DND-41 (cell line): Measurements from ENCODE around the gene ADAMTS3.
A peak's percentile ranks its signal among the peaks of the same experiment; 100 is the strongest.

Experiments used
- ATAC-seq: fragments of 200-7000 bp; cut with Tn5 transposase; 3 replicates; pipeline ENCODE4 v1.9.1; 2021; ENCODE audit warnings: low read depth; ENCODE audit not compliant: insufficient read depth
- DNase-seq: peaks from one replicate; pipeline ENCODE4 v3.0.0-alpha.2; 2020
- H2AFZ ChIP-seq: 2 replicates; pipeline ENCODE4 v1.6.0; 2012; ENCODE audit warnings: low read depth, low read length
- H3K27ac ChIP-seq: 2 replicates; pipeline ENCODE4 v1.5.1; 2012; ENCODE audit warnings: low read length, inconsistent platforms
- H3K27me3 ChIP-seq: fragments of 200-600 bp; sonication (generic); 2 replicates; pipeline ENCODE4 v1.6.0; 2012; ENCODE audit warnings: low read length, mild to moderate bottlenecking, inconsistent platforms; ENCODE audit not compliant: insufficient read depth, poor library complexity
- H3K36me3 ChIP-seq: 2 replicates; pipeline ENCODE4 v1.5.1; 2012; ENCODE audit warnings: low read length, inconsistent platforms; ENCODE audit not compliant: insufficient read depth
- H3K4me1 ChIP-seq: 2 replicates; pipeline ENCODE4 v1.5.1; 2012; ENCODE audit warnings: mild to moderate bottlenecking, low read length; ENCODE audit not compliant: insufficient read depth
- H3K4me2 ChIP-seq: 2 replicates; pipeline ENCODE4 v1.6.0; 2012; ENCODE audit warnings: mild to moderate bottlenecking, moderate library complexity, low read length, inconsistent platforms; ENCODE audit not compliant: insufficient read depth
- H3K4me3 ChIP-seq, 2 experiments: fragments of 200-600 bp in 1 of 2; shearing (Covaris generic) in 1 of 2; 2 replicates each; pipeline ENCODE4 v1.5.1; 2012 to 2016; ENCODE audit warnings: inconsistent platforms in 2 of 2, low read length in 2 of 2, mild to moderate bottlenecking in 2 of 2, low read depth in 1 of 2, moderate library complexity in 1 of 2
- H3K79me2 ChIP-seq: 2 replicates; pipeline ENCODE4 v1.6.0; 2012; ENCODE audit warnings: low read length, inconsistent platforms; ENCODE audit not compliant: insufficient read depth
- H3K9ac ChIP-seq: 2 replicates; pipeline ENCODE4 v1.6.0; 2012; ENCODE audit warnings: low read depth, mild to moderate bottlenecking, inconsistent platforms, low read length, moderate library complexity
- H3K9me3 ChIP-seq: 2 replicates; pipeline ENCODE4 v1.5.1; 2012; ENCODE audit warnings: low read length, moderate library complexity, mild to moderate bottlenecking, inconsistent platforms; ENCODE audit not compliant: insufficient read depth, severe bottlenecking
- H4K20me1 ChIP-seq: 2 replicates; pipeline ENCODE4 v1.6.0; 2012; ENCODE audit warnings: low read length; ENCODE audit not compliant: insufficient read depth
- EZH2 ChIP-seq: IDR thresholded peaks from 3 replicates; pipeline ENCODE4 v1.6.1; 2012; ENCODE audit warnings: borderline replicate concordance, low read depth, mild to moderate bottlenecking, moderate library complexity, low read length, inconsistent platforms; ENCODE audit not compliant: severe bottlenecking
- TF ChIP-seq, protein P1 (sequence below): IDR thresholded peaks from 2 replicates; pipeline ENCODE4 v1.5.1; 2012; ENCODE audit warnings: borderline replicate concordance, low read length, moderate library complexity, mild to moderate bottlenecking; ENCODE audit not compliant: poor library complexity, severe bottlenecking; ENCODE audit errors: extremely low read depth

ADAMTS3 gene

DNA sequence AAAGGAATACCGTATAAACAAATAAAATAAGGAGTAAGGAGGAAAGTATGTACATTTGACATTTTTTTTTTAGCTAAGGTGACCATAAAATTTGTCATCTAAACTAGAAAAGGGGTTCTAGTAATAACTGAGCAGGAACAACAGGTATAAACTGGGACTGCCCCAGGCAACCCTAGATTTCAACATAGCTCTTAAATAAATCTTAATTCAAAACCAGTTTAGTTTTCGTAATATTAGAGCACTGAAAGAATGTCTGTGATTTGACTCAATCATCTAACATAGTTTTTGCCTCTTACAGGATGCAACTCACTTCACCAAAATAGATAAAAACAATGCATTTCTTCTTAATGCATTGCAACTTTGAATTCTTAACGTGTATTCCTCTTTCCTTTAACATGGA lies 257.7 kb downstream of the ADAMTS3 start:
- ATAC-seq (no peak), DNase-seq (no peak)
- no peak overlapping the region for H3K4me2 ChIP-seq
- no peak overlapping the region for H3K9ac ChIP-seq
- H4K20me1 ChIP-seq = no peaks in the 10 kb centered on the region
- H3K4me3 ChIP-seq = no peak overlapping the region
- H3K4me1 ChIP-seq = no peaks in the 10 kb centered on the region
- H3K36me3 ChIP-seq = no peaks in the 10 kb centered on the region
- H3K9me3 ChIP-seq = no peaks in the 10 kb centered on the region
- H3K79me2 ChIP-seq = no peaks in the 10 kb centered on the region
- TF ChIP-seq EZH2 = no peak
- TF ChIP-seq, protein P1, sequence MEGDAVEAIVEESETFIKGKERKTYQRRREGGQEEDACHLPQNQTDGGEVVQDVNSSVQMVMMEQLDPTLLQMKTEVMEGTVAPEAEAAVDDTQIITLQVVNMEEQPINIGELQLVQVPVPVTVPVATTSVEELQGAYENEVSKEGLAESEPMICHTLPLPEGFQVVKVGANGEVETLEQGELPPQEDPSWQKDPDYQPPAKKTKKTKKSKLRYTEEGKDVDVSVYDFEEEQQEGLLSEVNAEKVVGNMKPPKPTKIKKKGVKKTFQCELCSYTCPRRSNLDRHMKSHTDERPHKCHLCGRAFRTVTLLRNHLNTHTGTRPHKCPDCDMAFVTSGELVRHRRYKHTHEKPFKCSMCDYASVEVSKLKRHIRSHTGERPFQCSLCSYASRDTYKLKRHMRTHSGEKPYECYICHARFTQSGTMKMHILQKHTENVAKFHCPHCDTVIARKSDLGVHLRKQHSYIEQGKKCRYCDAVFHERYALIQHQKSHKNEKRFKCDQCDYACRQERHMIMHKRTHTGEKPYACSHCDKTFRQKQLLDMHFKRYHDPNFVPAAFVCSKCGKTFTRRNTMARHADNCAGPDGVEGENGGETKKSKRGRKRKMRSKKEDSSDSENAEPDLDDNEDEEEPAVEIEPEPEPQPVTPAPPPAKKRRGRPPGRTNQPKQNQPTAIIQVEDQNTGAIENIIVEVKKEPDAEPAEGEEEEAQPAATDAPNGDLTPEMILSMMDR = no peak
- H3K27me3 ChIP-seq = no peaks in the 10 kb centered on the region
- H2AFZ ChIP-seq = no peak overlapping the region
- H3K27ac ChIP-seq = no peak overlapping the region

DNA sequence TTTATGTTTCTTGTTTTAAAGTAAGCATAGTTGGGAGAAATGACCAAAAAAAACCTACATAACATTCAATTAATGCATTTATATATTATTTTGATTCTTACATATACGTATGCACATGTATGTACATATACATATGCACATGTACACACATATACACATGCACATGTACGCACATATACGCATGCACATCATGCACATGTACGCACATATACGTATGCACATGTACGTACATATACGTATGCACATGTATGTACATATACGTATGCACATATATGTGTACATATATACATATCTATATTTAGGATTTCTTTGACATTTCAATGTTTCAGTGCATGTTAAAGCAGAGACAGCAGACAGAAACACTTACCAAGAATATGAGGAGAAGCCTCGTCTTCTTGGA lies 263.4 kb downstream of the ADAMTS3 start:
- no peak for TF ChIP-seq EZH2
- TF ChIP-seq, protein P1 = no peak
- Histone ChIP-seq H3K27ac (no peak overlapping the region), H3K9ac (no peak overlapping the region), H3K9me3 (no peaks in the 10 kb centered on the region), H3K36me3 (no peaks in the 10 kb centered on the region), H3K79me2 (no peaks in the 10 kb centered on the region), H4K20me1 (no peaks in the 10 kb centered on the region), H3K27me3 (no peaks in the 10 kb centered on the region), H3K4me3 (no peak overlapping the region), H3K4me1 (no peaks in the 10 kb centered on the region), H2AFZ (no peak overlapping the region), H3K4me2 (no peak overlapping the region)
- ATAC-seq = no peak
- no peak for DNase-seq

GRCh38 chr4:72305080-72305479 lies 263.9 kb downstream of the ADAMTS3 start:
- no peaks in the 10 kb centered on the region for H3K36me3 ChIP-seq
- no peak overlapping the region for H3K4me2 ChIP-seq
- DNase-seq = no peak
- H3K9me3 ChIP-seq = no peaks in the 10 kb centered on the region
- H3K9ac ChIP-seq = no peak overlapping the region
- H4K20me1 ChIP-seq = no peaks in the 10 kb centered on the region
- H3K79me2 ChIP-seq = no peaks in the 10 kb centered on the region
- H3K27me3 ChIP-seq = no peaks in the 10 kb centered on the region
- no peak overlapping the region for H2AFZ ChIP-seq
- no peak overlapping the region for H3K4me3 ChIP-seq
- no peak for ATAC-seq
- H3K27ac ChIP-seq = no peak overlapping the region
- no peak for TF ChIP-seq EZH2
- TF ChIP-seq, protein P1 = no peak
- H3K4me1 ChIP-seq = no peaks in the 10 kb centered on the region

DNA sequence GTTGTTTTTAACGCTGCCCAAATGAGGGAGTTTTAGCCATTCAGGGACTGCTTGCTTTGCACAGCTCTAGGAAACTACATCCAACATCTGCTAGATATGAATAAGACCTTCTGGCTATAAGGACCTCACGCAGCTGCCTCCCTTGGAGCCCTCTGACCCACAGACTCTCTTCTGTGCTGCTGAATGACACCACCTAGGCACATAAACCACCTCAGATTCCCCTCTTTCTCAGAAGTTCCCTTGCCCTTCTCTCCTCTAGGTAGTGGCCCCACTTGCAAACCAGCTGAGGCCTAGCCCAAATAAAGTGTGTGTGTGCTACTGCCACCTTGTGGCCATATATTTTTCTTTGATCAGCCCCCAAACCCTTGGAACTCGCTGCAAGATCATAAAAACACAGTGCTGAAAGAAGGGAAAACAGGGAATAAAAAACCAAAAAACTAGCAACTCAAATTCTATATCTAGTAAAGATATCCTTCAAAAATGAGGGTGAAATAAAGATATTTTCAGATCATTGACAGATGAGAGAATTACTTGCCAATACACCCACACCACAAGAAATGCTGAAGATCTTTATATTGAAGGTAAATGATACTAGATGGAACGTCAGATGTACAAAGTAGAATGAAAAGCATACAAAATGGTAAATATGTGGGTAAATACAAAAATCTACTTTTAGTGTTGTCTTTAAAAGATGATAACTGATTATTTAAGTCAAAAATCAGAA lies 265.9 kb downstream of the ADAMTS3 start:
- TF ChIP-seq, protein P1 = peak; percentile 75
- no peak for TF ChIP-seq EZH2
- Histone ChIP-seq H3K9ac (no peak overlapping the region), H3K4me1 (no peaks in the 10 kb centered on the region), H4K20me1 (no peaks in the 10 kb centered on the region), H3K27me3 (peaks cover 6% of the 10 kb centered on the region), H3K4me2 (no peak overlapping the region), H3K79me2 (no peaks in the 10 kb centered on the region), H3K36me3 (no peaks in the 10 kb centered on the region), H2AFZ (no peak overlapping the region; the same call in 1 of the 2 replicates), H3K9me3 (no peaks in the 10 kb centered on the region), H3K27ac (no peak overlapping the region), H3K4me3 (no peak overlapping the region)
- DNase-seq = peak; percentile 46
- peak; percentile 95 for ATAC-seq
